HEK293T (cell line): ENCODE data around the gene ADGRE3.

Source experiments
- CTCF ChIA-PET: fragments of 350-600 bp; formaldehyde crosslinking; extraction: SDS; loops from one replicate; lab custom pipeline; 2021; ENCODE audit warnings: antibody characterized with exemption, inconsistent platforms; lab: Yijun Ruan, JAX
- POLR2A ChIA-PET: fragments of 350-600 bp; formaldehyde crosslinking; extraction: SDS; loops from one replicate; lab custom pipeline; 2020; ENCODE audit warnings: antibody characterized with exemption, inconsistent platforms; lab: Yijun Ruan, JAX
- DNase-seq: peaks from one replicate; pipeline ENCODE4 v3.0.0; 2012; ENCODE audit warnings: mixed read lengths; ENCODE audit errors: extremely low spot score
- ARNT ChIP-seq: fragments of 450-650 bp; IDR thresholded peaks from 2 replicates; pipeline ENCODE4 v1.6.1; 2017; ENCODE audit warnings: mild to moderate bottlenecking
- BHLHE40 ChIP-seq: fragments of 450-650 bp; IDR thresholded peaks from 2 replicates; pipeline ENCODE4 v1.6.1; 2016; ENCODE audit warnings: mild to moderate bottlenecking, moderate library complexity, borderline replicate concordance
- CTBP1 ChIP-seq: fragments of 450-650 bp; IDR thresholded peaks from 2 replicates; pipeline ENCODE4 v1.6.1; 2016; ENCODE audit warnings: borderline replicate concordance
- ELF4 ChIP-seq: fragments of 450-650 bp; IDR thresholded peaks from 2 replicates; pipeline ENCODE4 v1.6.1; 2017; ENCODE audit warnings: antibody characterized with exemption
- FOXA1 ChIP-seq: fragments of 450-650 bp; IDR thresholded peaks from 2 replicates; pipeline ENCODE4 v1.6.1; 2016; ENCODE audit warnings: mild to moderate bottlenecking
- FOXK2 ChIP-seq: fragments of 450-650 bp; IDR thresholded peaks from 2 replicates; pipeline ENCODE4 v1.6.1; 2016; ENCODE audit warnings: mild to moderate bottlenecking
- FOXM1 ChIP-seq: fragments of 450-650 bp; IDR thresholded peaks from 2 replicates; pipeline ENCODE4 v1.6.1; 2017; ENCODE audit warnings: mild to moderate bottlenecking, borderline replicate concordance
- HDGF ChIP-seq: fragments of 450-650 bp; IDR thresholded peaks from 2 replicates; pipeline ENCODE4 v1.6.1; 2017; ENCODE audit warnings: antibody characterized with exemption, borderline replicate concordance
- L3MBTL2 ChIP-seq: fragments of 450-650 bp; conservative IDR thresholded peaks from 2 replicates; pipeline ENCODE4 v1.6.1; 2016; ENCODE audit warnings: mild to moderate bottlenecking
- LEF1 ChIP-seq: fragments of 450-650 bp; IDR thresholded peaks from 2 replicates; pipeline ENCODE4 v1.6.1; 2017; ENCODE audit warnings: mild to moderate bottlenecking, borderline replicate concordance
- NFRKB ChIP-seq: fragments of 450-650 bp; IDR thresholded peaks from 2 replicates; pipeline ENCODE4 v1.6.1; 2016; ENCODE audit warnings: mild to moderate bottlenecking, moderate library complexity
- SP1 ChIP-seq: fragments of 450-650 bp; IDR thresholded peaks from 2 replicates; pipeline ENCODE4 v1.6.1; 2017
- SUZ12 ChIP-seq: fragments of 450-650 bp; IDR thresholded peaks from 2 replicates; pipeline ENCODE4 v1.6.1; 2016; ENCODE audit warnings: mild to moderate bottlenecking
- TARDBP ChIP-seq: fragments of 450-650 bp; IDR thresholded peaks from 2 replicates; pipeline ENCODE4 v1.6.1; 2016
- ZNF384 ChIP-seq: fragments of 450-650 bp; IDR thresholded peaks from 2 replicates; pipeline ENCODE4 v1.6.1; 2016
- TF ChIP-seq, protein P1 (sequence below): fragments of 450-650 bp; IDR thresholded peaks from 2 replicates; pipeline ENCODE4 v1.6.1; 2016

ADGRE3 gene, protein sequence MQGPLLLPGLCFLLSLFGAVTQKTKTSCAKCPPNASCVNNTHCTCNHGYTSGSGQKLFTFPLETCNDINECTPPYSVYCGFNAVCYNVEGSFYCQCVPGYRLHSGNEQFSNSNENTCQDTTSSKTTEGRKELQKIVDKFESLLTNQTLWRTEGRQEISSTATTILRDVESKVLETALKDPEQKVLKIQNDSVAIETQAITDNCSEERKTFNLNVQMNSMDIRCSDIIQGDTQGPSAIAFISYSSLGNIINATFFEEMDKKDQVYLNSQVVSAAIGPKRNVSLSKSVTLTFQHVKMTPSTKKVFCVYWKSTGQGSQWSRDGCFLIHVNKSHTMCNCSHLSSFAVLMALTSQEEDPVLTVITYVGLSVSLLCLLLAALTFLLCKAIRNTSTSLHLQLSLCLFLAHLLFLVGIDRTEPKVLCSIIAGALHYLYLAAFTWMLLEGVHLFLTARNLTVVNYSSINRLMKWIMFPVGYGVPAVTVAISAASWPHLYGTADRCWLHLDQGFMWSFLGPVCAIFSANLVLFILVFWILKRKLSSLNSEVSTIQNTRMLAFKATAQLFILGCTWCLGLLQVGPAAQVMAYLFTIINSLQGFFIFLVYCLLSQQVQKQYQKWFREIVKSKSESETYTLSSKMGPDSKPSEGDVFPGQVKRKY

DNA sequence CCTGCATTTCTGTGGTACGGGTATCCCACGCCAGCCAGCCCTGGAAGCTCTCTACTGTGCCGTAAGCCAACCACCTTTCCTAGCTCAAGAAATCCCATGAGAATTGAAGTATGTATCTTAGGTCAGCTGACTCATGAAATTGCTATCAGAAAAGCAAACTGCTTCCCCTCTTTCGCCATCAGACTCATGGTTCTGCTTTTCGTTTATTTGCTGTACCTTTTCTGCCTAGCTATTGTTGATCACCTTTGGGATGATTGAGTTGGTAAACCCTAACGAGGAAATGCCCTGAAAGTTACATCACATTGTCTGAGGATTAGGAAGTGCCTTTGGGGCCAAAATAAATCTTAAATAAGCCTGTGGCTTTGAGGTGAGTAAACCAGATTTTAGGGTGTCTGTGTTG is at the start of gene ADGRE3:
Gene ADGRE3 (minus strand): TSS at position 81 of the 400 bp plus-strand sequence. CDS start 74 bp downstream, at position 7.
- ChIA-PET CTCF (interaction anchor here (0.6 kb wide), 2 partner anchors 11 to 243 kb away, joined by 4 to 6 read pairs; no protein-coding TSS in a partner anchor), POLR2A (no interaction called here)
- no peak for DNase-seq
- TF ChIP-seq FOXM1 (no peak), SP1 (no peak), CTBP1 (no peak), NFRKB (no peak), LEF1 (no peak), FOXA1 (no peak), L3MBTL2 (no peak), SUZ12 (no peak)
- TF ChIP-seq, protein P1, sequence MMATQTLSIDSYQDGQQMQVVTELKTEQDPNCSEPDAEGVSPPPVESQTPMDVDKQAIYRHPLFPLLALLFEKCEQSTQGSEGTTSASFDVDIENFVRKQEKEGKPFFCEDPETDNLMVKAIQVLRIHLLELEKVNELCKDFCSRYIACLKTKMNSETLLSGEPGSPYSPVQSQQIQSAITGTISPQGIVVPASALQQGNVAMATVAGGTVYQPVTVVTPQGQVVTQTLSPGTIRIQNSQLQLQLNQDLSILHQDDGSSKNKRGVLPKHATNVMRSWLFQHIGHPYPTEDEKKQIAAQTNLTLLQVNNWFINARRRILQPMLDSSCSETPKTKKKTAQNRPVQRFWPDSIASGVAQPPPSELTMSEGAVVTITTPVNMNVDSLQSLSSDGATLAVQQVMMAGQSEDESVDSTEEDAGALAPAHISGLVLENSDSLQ = no peak

DNA sequence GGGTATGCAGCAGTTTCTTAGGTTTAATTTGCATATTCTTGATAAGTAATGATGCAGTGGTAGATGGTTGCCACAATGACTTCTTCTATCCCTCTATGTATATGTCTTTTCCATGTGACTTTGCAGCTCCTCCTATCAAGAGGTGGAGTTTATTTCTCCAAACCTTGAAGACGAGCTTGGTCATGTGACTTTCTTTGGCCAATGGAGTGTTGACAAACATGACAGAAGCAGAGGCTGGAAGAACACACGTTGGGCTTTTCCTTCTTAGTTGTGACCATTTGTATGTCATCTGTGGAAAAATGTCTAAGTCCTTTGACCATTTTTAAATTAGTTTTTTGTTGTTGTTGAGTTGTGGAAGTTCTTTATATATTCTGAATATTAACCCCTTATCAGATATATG is 47.5 kb upstream of the ADGRE3 start:
- TF ChIP-seq ELF4 (no peak), L3MBTL2 (no peak), SUZ12 (no peak), SP1 (no peak), HDGF (no peak), ARNT (no peak), TARDBP (no peak), ZNF384 (no peak), LEF1 (no peak), FOXA1 (no peak), BHLHE40 (no peak), NFRKB (no peak), FOXM1 (no peak), FOXK2 (no peak), CTBP1 (no peak)
- TF ChIP-seq, protein P1 = no peak
- ChIA-PET POLR2A (no interaction called here), CTCF (no interaction called here)
- no peak for DNase-seq

DNA sequence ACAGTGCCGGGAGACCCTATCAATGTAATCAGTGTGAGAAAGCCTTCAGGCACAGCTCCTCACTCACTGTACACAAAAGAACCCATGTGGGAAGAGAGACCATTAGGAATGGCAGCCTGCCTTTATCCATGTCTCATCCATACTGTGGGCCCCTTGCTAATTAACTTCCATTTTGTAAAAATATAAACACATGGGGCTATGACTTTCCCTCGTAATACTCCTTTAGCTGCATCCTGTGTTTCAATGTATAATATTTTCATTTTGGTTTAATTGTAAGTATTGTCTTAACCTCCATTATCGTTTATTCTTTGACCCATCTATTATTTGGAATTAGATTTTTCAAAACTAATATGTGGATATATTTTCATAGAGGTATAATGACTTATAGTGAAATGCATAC is 44.5 kb upstream of the ADGRE3 start:
- POLR2A ChIA-PET = no interaction called here
- CTCF ChIA-PET = no interaction called here
- TF ChIP-seq CTBP1 (no peak), FOXA1 (no peak), LEF1 (no peak), ARNT (no peak), HDGF (no peak), BHLHE40 (no peak), FOXM1 (no peak), L3MBTL2 (no peak)
- TF ChIP-seq, protein P1 = no peak
- DNase-seq = no peak

DNA sequence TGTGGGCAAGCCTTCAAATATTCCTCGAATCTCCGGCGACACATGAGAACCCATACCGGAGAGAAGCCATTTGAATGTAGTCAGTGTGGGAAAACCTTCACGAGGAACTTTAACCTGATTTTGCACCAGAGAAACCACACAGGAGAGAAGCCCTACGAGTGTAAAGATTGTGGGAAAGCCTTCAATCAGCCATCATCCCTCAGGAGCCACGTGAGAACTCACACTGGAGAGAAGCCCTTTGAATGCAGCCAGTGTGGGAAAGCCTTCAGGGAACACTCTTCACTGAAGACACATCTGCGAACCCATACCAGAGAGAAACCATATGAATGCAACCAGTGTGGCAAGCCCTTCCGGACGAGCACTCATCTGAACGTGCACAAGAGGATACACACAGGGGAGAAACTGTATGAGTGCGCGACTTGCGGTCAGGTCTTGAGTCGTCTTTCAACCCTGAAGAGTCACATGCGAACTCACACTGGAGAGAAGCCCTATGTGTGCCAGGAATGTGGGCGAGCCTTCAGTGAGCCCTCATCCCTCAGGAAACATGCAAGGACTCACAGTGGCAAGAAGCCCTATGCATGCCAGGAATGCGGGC is 44.0 kb upstream of the ADGRE3 start:
- no peak for DNase-seq
- ChIA-PET POLR2A (no interaction called here), CTCF (no interaction called here)
- no peak for TF ChIP-seq FOXK2
- no peak for TF ChIP-seq CTBP1
- TF ChIP-seq FOXM1 = no peak
- TF ChIP-seq HDGF = no peak
- TF ChIP-seq LEF1 = no peak
- no peak for TF ChIP-seq ELF4
- TF ChIP-seq, protein P1 = no peak
- TF ChIP-seq FOXA1 = no peak
- no peak for TF ChIP-seq ZNF384
- TF ChIP-seq SUZ12 = no peak
- no peak for TF ChIP-seq TARDBP
- no peak for TF ChIP-seq BHLHE40
- TF ChIP-seq ARNT = no peak
- TF ChIP-seq L3MBTL2 = no peak

DNA sequence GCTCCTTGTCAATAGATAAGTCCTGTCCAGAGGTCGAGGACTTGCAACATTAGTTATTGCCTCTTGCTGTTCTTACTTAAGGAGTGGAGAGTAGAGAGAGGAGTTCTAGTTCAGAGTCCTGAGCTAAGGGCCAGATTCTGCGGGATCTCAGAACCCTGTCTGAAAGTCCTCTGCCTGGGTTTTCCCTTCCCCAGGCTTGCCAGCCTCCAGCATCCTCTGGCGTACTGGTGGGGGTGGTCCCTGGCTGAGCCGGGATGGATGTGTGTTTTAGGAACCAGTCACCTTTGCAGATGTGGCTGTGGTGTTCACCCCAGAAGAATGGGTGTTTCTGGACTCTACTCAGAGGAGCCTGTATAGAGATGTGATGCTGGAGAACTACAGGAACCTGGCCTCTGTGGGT is 41.2 kb upstream of the ADGRE3 start:
- TF ChIP-seq SUZ12 (no peak), FOXK2 (no peak), FOXA1 (no peak), ZNF384 (no peak), ARNT (no peak), BHLHE40 (no peak), NFRKB (no peak), FOXM1 (no peak)
- TF ChIP-seq, protein P1 = no peak
- CTCF ChIA-PET = no interaction called here
- POLR2A ChIA-PET = no interaction called here
- no peak for DNase-seq
